ENCODE measurements around the gene ZNF575. TPM values are rescaled to one million over a fixed set of nuclear protein-coding genes. Genes with fewer than 3 reads are reported as not detected.
"Not testable (repeated sequence)": the region's sequence is repeated elsewhere in the genome, so short reads cannot be mapped to it uniquely, and the experiment has no call there.

Gene ZNF575
- total RNA-seq, 4 donors from 2014 or later = 0.53 to 1.7 (median 1.3) TPM

DNA sequence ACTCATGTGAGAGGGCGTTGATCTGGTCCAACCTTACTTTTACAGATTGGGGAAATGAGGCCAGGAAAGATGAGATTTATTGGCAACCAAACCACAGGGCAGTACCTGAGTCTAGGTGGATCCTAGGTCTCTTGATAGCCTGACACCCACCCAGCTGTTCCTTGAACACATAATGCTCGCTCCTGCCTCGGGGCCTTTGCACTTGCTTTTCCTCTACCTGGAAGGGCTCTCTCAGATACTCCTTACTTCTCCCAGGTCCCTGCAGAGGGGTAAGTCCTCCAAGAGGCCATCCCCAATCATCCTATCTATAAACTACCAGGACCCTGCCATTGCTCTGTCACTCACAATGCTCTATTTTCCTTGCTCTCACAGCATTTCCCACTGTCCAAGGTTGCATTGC, 7.4 kb downstream of the ZNF575 start:
- Histone ChIP-seq H3K4me1 (no peaks in the 10 kb centered on the region), H3K27ac (no peak overlapping the region), H3K27me3 (no peaks in the 10 kb centered on the region), H3K4me3 (no peak overlapping the region), H3K9me3 (no peaks in the 10 kb centered on the region), H3K36me3 (peaks cover 0 to 69% (median 0%) of the 10 kb centered on the region in 3 donors)
- DNase-seq = no peak
- TF ChIP-seq POLR2A (IDR thresholded peaks at IDR 0.05) = no peak
- TF ChIP-seq, protein P1, sequence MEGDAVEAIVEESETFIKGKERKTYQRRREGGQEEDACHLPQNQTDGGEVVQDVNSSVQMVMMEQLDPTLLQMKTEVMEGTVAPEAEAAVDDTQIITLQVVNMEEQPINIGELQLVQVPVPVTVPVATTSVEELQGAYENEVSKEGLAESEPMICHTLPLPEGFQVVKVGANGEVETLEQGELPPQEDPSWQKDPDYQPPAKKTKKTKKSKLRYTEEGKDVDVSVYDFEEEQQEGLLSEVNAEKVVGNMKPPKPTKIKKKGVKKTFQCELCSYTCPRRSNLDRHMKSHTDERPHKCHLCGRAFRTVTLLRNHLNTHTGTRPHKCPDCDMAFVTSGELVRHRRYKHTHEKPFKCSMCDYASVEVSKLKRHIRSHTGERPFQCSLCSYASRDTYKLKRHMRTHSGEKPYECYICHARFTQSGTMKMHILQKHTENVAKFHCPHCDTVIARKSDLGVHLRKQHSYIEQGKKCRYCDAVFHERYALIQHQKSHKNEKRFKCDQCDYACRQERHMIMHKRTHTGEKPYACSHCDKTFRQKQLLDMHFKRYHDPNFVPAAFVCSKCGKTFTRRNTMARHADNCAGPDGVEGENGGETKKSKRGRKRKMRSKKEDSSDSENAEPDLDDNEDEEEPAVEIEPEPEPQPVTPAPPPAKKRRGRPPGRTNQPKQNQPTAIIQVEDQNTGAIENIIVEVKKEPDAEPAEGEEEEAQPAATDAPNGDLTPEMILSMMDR (IDR thresholded peaks at IDR 0.05) = no peak

DNA sequence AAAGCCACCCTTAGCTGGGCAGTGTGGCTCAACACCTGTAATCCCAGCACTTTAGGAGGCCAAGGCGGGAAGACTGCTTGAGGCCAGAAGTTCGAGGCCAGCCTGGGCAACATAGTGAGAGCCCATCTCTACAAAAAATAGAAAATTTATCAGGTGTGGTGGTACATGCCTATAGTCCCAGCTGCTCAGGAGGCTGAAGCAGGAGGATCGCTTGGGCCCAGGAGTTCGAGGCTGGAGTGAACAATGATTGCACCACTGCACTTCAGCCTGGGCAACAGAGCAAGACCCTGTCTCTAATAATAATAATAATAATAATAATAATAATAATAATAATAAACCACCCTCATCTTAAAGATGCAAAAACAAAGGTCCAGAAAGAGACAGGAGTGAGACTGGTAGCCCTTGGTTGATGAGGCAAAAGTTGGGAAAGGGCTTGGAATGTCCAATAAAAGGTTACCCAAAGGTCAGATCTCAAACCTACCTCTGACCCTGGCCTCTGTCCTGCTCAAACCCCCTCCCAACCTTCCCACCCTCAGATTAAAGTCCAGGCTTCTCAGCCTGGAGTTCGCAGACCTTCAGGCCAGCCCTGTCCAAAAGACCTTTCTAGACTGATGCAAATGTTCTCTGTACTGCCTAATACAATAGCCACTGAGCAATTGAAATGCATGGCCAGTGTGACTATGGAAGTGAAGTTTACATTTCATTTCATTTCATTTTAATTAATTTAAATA, 9.1 kb downstream of the ZNF575 start:
- H3K4me3 ChIP-seq = no peak overlapping the region
- H3K27me3 ChIP-seq = no peaks in the 10 kb centered on the region
- DNase-seq = no peak
- H3K9me3 ChIP-seq = no peaks in the 10 kb centered on the region
- H3K4me1 ChIP-seq = no peaks in the 10 kb centered on the region
- peaks cover 0 to 74% (median 0%) of the 10 kb centered on the region in 3 donors for H3K36me3 ChIP-seq
- H3K27ac ChIP-seq = no peak overlapping the region
- TF ChIP-seq POLR2A (IDR thresholded peaks at IDR 0.05) = no peak
- TF ChIP-seq, protein P1 (IDR thresholded peaks at IDR 0.05) = no peak

- DNase-seq = no peak
- H3K27ac ChIP-seq = no peak overlapping the region
- TF ChIP-seq POLR2A (IDR thresholded peaks at IDR 0.05) = no peak
- no peak overlapping the region for H3K4me3 ChIP-seq
- H3K27me3 ChIP-seq = no peaks in the 10 kb centered on the region
- H3K4me1 ChIP-seq = no peaks in the 10 kb centered on the region
- peaks cover 0 to 61% (median 0%) of the 10 kb centered on the region in 3 donors for H3K36me3 ChIP-seq
- H3K9me3 ChIP-seq = no peaks in the 10 kb centered on the region
Measured at GRCh38 chr19:43544077-43544476, 11.1 kb downstream of the ZNF575 start.

- peaks cover 0 to 64% (median 0%) of the 10 kb centered on the region in 3 donors for H3K36me3 ChIP-seq
- TF ChIP-seq POLR2A (IDR thresholded peaks at IDR 0.05) = no peak
- TF ChIP-seq, protein P1 (IDR thresholded peaks at IDR 0.05) = no peak
Measured at GRCh38 chr19:43545276-43545675, 12.3 kb downstream of the ZNF575 start.

DNA sequence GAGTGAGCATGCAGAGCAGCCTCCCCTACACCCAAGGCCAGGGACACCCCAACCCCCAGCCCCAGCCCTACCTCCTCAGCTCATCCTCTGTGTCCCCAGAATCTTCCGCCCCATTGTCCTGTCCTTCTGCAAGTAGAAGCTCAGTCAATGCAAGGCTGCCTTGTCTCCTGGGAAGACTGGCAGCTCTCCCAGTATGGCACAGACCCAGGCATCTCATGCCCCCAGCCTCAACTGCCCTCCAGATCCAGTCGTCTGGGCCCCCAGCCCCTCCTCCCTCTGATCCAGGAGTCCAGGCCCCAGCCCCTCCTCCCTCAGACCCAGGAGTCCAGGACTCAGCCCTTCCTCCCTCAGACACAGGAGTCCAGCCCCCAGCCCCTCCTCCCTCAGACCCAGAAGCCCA, 13.0 kb downstream of the ZNF575 start:
- TF ChIP-seq, protein P1 (IDR thresholded peaks at IDR 0.05) = no peak
- no peak for TF ChIP-seq POLR2A (IDR thresholded peaks at IDR 0.05)

More at GRCh38 chr19:43545276-43545675, 12.3 kb downstream of the ZNF575 start:
- no peak for DNase-seq
- Histone ChIP-seq H3K4me3 (no peak overlapping the region), H3K27ac (no peak overlapping the region), H3K27me3 (no peaks in the 10 kb centered on the region), H3K4me1 (no peaks in the 10 kb centered on the region), H3K9me3 (no peaks in the 10 kb centered on the region)

DNA sequence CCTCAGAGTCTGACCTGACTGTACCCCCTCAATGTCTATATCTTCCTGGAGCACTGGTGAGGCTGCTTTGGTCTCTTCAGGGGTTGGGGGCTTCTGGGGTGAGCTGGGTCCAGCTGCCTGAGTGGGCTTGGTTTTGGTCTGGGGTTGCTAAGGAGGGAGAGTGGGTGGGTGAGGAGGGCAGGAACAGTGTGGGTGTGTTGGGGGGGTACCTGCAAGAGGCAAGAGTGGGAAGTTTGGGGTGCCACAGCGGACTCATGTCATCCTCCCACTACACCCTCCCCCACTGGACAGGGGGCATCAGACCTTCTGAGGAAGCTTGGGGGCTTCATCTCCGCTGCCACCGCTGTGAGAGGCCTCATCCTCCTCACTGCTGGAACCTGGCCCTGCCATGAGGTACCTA, 13.6 kb downstream of the ZNF575 start:
- Histone ChIP-seq H3K4me1 (no peaks in the 10 kb centered on the region), H3K4me3 (no peak overlapping the region), H3K27ac (no peak overlapping the region), H3K36me3 (peaks cover 0 to 67% (median 0%) of the 10 kb centered on the region in 3 donors), H3K9me3 (no peaks in the 10 kb centered on the region), H3K27me3 (no peaks in the 10 kb centered on the region)
- TF ChIP-seq POLR2A (IDR thresholded peaks at IDR 0.05) = no peak
- TF ChIP-seq, protein P1 (IDR thresholded peaks at IDR 0.05) = no peak
- DNase-seq = no peak

More for the DNA sequence above, 13.0 kb downstream of the ZNF575 start:
- no peaks in the 10 kb centered on the region for H3K9me3 ChIP-seq
- peaks cover 0 to 65% (median 0%) of the 10 kb centered on the region in 3 donors for H3K36me3 ChIP-seq
- no peaks in the 10 kb centered on the region for H3K27me3 ChIP-seq
- no peak overlapping the region for H3K27ac ChIP-seq
- no peak overlapping the region for H3K4me3 ChIP-seq
- no peak for DNase-seq
- no peaks in the 10 kb centered on the region for H3K4me1 ChIP-seq

- H3K9me3 ChIP-seq, H3K27ac ChIP-seq, H3K4me1 ChIP-seq, H3K4me3 ChIP-seq, H3K27me3 ChIP-seq, DNase-seq: not testable (repeated sequence)
- peaks cover 0 to 67% (median 0%) of the 10 kb centered on the region in 3 donors for H3K36me3 ChIP-seq
Measured at GRCh38 chr19:43547926-43548325, 14.9 kb downstream of the ZNF575 start.
